Stimulated activated CD4-positive, alpha-beta T cell treated with anti-CD3 and anti-CD28 coated beads, Interleukin-4, amount 100 ng/mL, for 4 hours (primary cell): ENCODE data around the gene LCN12.

Experiments
- DNase-seq, 2 experiments: peaks; one replicate each; pipeline ENCODE4 v3.0.0-alpha.2; 2020

Gene LCN12

GRCh38 chr9:136951541-136952320, at the start of gene LCN12:
Gene LCN12, plus strand, starts transcription at chr9:136952273. Its CDS starts 55 bp downstream, at chr9:136952328.
- DNase-seq: no peak

- DNase-seq: no peak
Measured at GRCh38 chr9:136903041-136903554, 49.0 kb upstream of the LCN12 start.

- no peak for DNase-seq
Measured at GRCh38 chr9:136906266-136906665, 45.8 kb upstream of the LCN12 start.

- DNase-seq: no peak
Measured at GRCh38 chr9:136907011-136907914, 44.8 kb upstream of the LCN12 start.

- no peak for DNase-seq
Measured at GRCh38 chr9:136910197-136910900, 41.7 kb upstream of the LCN12 start.

GRCh38 chr9:136910901-136911245, 41.2 kb upstream of the LCN12 start:
- DNase-seq: no peak

- DNase-seq: no peak
Measured at GRCh38 chr9:136913701-136914438, 38.2 kb upstream of the LCN12 start.

GRCh38 chr9:136915632-136916329, 36.3 kb upstream of the LCN12 start:
- no peak for DNase-seq

GRCh38 chr9:136916330-136917184, 35.5 kb upstream of the LCN12 start:
- DNase-seq: no peak

GRCh38 chr9:136917902-136918301, 34.2 kb upstream of the LCN12 start:
- no peak for DNase-seq

GRCh38 chr9:136920069-136920468, 32.0 kb upstream of the LCN12 start:
- DNase-seq: no peak

GRCh38 chr9:136920734-136921231, 31.3 kb upstream of the LCN12 start:
- no peak for DNase-seq

- no peak for DNase-seq
Measured at GRCh38 chr9:136921307-136921706, 30.8 kb upstream of the LCN12 start.

- no peak for DNase-seq
Measured at GRCh38 chr9:136921718-136922117, 30.4 kb upstream of the LCN12 start.

GRCh38 chr9:136922540-136922939, 29.5 kb upstream of the LCN12 start:
- no peak for DNase-seq

GRCh38 chr9:136923881-136924280, 28.2 kb upstream of the LCN12 start:
- no peak for DNase-seq

- DNase-seq: no peak
Measured at GRCh38 chr9:136925414-136926153, 26.5 kb upstream of the LCN12 start.

- no peak for DNase-seq
Measured at GRCh38 chr9:136926154-136926704, 25.8 kb upstream of the LCN12 start.

- DNase-seq: no peak
Measured at GRCh38 chr9:136926749-136927148, 25.3 kb upstream of the LCN12 start.
